ENCODE measurements around the gene RGL2. TPM values are rescaled to one million over a fixed set of nuclear protein-coding genes. Genes with fewer than 3 reads are reported as not detected.

RGL2 gene
- total and polyA plus RNA-seq, 2 of the 4 experiments (the other 2 are of a cell fraction) = 4.1 to 26.9 TPM

DNA sequence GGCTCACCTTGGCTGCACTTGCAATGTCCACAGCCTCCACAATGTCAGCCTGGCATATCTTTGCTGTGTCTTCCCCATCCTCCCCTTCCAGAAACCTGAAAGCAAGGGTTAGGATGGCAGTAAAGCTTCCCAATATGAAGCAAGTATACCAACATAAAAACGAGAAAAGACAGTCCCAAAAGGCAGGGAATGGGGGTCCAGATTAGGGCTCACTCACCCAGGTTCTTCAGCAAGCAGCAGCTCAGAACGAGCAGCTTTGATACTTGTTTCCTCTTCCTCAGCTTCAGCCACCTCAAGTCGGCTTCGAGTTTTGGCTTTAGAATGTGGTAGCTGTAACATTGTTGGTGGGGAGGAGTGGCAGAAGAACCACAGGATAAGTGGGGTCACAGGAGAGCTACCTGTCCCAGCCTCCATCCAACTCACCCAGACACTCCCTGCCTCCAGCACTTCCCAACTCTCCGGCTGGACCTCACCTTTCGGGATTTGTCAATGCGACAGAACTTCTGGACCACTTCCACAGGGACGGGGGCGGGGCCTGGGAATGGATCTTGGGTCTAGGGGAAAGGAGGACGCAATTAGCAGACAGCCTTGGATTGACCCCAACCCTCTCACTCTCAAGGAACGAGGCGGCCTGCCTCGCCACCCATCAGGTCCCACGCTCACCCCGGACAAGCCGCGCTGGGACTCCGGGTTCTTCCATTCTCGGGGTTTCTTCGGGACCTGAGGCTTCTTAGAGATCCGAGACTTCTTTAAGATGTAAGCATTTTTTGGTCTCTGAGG, 10.4 kb downstream of the RGL2 start:
- H3K9ac ChIP-seq (ENCODE audit: low read depth, low read length) = peak overlapping the region; percentile 31
- TSS peak; percentile 91 for BruUV-seq (replicated peaks)
- ChIA-PET CTCF (interaction anchor here (1.5 kb wide), 1 partner anchor 11 kb away, joined by 3 read pairs; the partner anchor contains the start of gene RGL2), POLR2A (ENCODE audit: unreplicated experiment) (interaction anchor here (0.9 to 1.3 kb wide), 2 partner anchors 10 to 29 kb away, joined by 6 to 10 read pairs; partner anchors contain the start of gene ZBTB22)
- WGBS, 2 experiments (ENCODE audit: extremely low coverage in 2 of 2, insufficient read length in 1 of 2) = 7% methylated on average over 3 of the region's 21 CpGs; no CpG with 5 or more reads in 1 of the 2 experiments
- H3K79me1 ChIP-seq (ENCODE audit: low read depth in 1 of 2, low read length in 2 of 2) = peaks cover 27 to 53% of the 10 kb centered on the region in 2 experiments
- H3K4me3 ChIP-seq (ENCODE audit: insufficient read depth, low read depth, low read length) = peak overlapping the region; percentile 84
- H3K27me3 ChIP-seq (ENCODE audit: control insufficient read depth, insufficient read depth, low read length) = no peaks in the 10 kb centered on the region
- intact Hi-C loops (cut with micrococcal nuclease) (no loop called here), in situ Hi-C loops (cut with MboI; ENCODE audit: low sequenced_read_pairs) (no loop called here), dilution Hi-C loops (cut with HindIII; ENCODE audit: low sequenced_read_pairs, unreplicated experiment) (no loop called here)
- H2AFZ ChIP-seq (replicated peaks; ENCODE audit: low read length, poor library complexity) = peak overlapping the region; percentile 94
- peak overlapping the region; percentile 81 for H3K4ac ChIP-seq (ENCODE audit: low read depth, low read length)
- peak overlapping the region; percentile 94 for H2AK5ac ChIP-seq (ENCODE audit: low read depth, low read length)
- peak overlapping the region; percentile 19 for H2BK5ac ChIP-seq (ENCODE audit: low read depth, low read length, poor library complexity, severe bottlenecking)
- peak overlapping the region; percentile 64 for H3K56ac ChIP-seq (ENCODE audit: extremely low read depth, insufficient read depth, low read length)
- H3K36me3 ChIP-seq (ENCODE audit: control insufficient read depth, insufficient read depth, low read length) = peaks cover 43% of the 10 kb centered on the region
- H4K20me1 ChIP-seq (ENCODE audit: insufficient read depth, low read length) = no peaks in the 10 kb centered on the region
- H3K9me1 ChIP-seq (ENCODE audit: insufficient read depth, low read length) = peaks cover 3% of the 10 kb centered on the region; the same call in 1 of the 2 replicates
- H3K4me1 ChIP-seq (ENCODE audit: control insufficient read depth, insufficient read depth, low read length) = peaks cover 7% of the 10 kb centered on the region
- H3K14ac ChIP-seq (replicated peaks; ENCODE audit: low read depth, low read length) = peak overlapping the region; percentile 77
- H4K8ac ChIP-seq (ENCODE audit: low read depth in 2 of 2, low read length in 2 of 2) = peak overlapping the region in 1 of 2 experiments; percentile 86; a peak in 3 of 4 replicates
- TF ChIP-seq FOS (IDR thresholded peaks at IDR 0.05; ENCODE audit: low read depth, low read length) (no peak), MXI1 (IDR thresholded peaks at IDR 0.05; ENCODE audit: borderline replicate concordance, low read depth, low read length) (no peak), CHD1 (IDR thresholded peaks at IDR 0.05; ENCODE audit: low read depth, low read length) (no peak), BHLHE40 (IDR thresholded peaks at IDR 0.05; ENCODE audit: low read depth, low read length) (no peak)
- TF ChIP-seq, protein P1, sequence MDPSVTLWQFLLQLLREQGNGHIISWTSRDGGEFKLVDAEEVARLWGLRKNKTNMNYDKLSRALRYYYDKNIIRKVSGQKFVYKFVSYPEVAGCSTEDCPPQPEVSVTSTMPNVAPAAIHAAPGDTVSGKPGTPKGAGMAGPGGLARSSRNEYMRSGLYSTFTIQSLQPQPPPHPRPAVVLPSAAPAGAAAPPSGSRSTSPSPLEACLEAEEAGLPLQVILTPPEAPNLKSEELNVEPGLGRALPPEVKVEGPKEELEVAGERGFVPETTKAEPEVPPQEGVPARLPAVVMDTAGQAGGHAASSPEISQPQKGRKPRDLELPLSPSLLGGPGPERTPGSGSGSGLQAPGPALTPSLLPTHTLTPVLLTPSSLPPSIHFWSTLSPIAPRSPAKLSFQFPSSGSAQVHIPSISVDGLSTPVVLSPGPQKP (IDR thresholded peaks at IDR 0.05; ENCODE audit: borderline replicate concordance, low read depth, low read length) = no peak
- H3K27ac ChIP-seq (ENCODE audit: insufficient read depth, low read length) = peak overlapping the region; percentile 29
- DNase-seq = no peak
- H3K4me2 ChIP-seq (ENCODE audit: low read depth, low read length) = peak overlapping the region; percentile 93
- H3K18ac ChIP-seq (ENCODE audit: low read depth, low read length) = no peak overlapping the region
- no peak overlapping the region for H2BK20ac ChIP-seq (ENCODE audit: low read depth, low read length)
- peak overlapping the region; percentile 20; the same call in 1 of the 2 replicates for H4K91ac ChIP-seq (ENCODE audit: insufficient read depth, low read depth, low read length)
- H2BK15ac ChIP-seq (ENCODE audit: low read depth, low read length) = no peak overlapping the region
- H4K5ac ChIP-seq (ENCODE audit: low read depth, low read length) = no peak overlapping the region; the same call in 1 of the 2 replicates
- peak overlapping the region; percentile 99 for H2AK9ac ChIP-seq (replicated peaks; ENCODE audit: low read depth, low read length, poor library complexity)
- ATAC-seq (ENCODE audit: low read depth) = peak; percentile 2
- no peak overlapping the region for H2BK120ac ChIP-seq (ENCODE audit: low read depth, low read length)
- H3K9me3 ChIP-seq (ENCODE audit: control insufficient read depth, insufficient read depth, low read length) = no peaks in the 10 kb centered on the region
- peak overlapping the region; percentile 71; the same call in 1 of the 2 replicates for H3K23ac ChIP-seq (ENCODE audit: low read depth, low read length)

All from IMR-90 (cell line).